ENCODE data around the gene PLXNA2.

DNA sequence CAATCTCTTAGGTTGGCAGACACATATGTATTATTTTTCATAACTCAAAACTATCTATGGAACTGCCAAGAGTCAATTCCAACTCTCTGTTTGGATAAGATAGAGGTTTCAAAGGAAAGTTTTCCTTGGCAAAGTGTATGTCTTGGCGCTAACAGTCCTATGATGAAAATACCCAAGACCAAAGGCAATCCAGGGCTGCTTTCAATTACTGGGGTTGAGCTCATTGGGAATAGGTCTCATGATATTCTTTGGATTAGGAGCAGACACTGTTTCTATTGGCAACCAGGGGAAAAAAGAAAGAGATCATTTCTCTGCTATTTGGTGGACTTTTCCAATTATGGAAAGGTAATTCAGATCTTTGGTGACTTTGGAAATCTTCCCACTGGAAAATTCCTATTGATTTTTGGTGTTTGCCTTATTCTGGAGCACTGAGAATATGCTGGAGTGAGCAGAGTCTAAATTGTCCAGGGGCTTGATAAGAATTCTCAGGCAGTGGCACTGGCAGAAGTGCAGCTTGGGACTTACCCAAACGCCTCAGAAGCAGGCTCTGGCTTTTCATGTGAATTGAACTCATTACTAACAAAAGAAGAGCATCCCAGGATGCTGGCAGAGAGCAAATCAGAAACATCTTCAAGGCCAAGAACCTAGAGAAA, 20.4 kb upstream of the PLXNA2 start:
- TF ChIP-seq GATA2 (CRISPR knock-in tag; IDR thresholded peaks at IDR 0.05), result no peak
- TF ChIP-seq, protein P1, sequence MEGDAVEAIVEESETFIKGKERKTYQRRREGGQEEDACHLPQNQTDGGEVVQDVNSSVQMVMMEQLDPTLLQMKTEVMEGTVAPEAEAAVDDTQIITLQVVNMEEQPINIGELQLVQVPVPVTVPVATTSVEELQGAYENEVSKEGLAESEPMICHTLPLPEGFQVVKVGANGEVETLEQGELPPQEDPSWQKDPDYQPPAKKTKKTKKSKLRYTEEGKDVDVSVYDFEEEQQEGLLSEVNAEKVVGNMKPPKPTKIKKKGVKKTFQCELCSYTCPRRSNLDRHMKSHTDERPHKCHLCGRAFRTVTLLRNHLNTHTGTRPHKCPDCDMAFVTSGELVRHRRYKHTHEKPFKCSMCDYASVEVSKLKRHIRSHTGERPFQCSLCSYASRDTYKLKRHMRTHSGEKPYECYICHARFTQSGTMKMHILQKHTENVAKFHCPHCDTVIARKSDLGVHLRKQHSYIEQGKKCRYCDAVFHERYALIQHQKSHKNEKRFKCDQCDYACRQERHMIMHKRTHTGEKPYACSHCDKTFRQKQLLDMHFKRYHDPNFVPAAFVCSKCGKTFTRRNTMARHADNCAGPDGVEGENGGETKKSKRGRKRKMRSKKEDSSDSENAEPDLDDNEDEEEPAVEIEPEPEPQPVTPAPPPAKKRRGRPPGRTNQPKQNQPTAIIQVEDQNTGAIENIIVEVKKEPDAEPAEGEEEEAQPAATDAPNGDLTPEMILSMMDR (IDR thresholded peaks at IDR 0.05), result no peak
- TF ChIP-seq, protein P2, sequence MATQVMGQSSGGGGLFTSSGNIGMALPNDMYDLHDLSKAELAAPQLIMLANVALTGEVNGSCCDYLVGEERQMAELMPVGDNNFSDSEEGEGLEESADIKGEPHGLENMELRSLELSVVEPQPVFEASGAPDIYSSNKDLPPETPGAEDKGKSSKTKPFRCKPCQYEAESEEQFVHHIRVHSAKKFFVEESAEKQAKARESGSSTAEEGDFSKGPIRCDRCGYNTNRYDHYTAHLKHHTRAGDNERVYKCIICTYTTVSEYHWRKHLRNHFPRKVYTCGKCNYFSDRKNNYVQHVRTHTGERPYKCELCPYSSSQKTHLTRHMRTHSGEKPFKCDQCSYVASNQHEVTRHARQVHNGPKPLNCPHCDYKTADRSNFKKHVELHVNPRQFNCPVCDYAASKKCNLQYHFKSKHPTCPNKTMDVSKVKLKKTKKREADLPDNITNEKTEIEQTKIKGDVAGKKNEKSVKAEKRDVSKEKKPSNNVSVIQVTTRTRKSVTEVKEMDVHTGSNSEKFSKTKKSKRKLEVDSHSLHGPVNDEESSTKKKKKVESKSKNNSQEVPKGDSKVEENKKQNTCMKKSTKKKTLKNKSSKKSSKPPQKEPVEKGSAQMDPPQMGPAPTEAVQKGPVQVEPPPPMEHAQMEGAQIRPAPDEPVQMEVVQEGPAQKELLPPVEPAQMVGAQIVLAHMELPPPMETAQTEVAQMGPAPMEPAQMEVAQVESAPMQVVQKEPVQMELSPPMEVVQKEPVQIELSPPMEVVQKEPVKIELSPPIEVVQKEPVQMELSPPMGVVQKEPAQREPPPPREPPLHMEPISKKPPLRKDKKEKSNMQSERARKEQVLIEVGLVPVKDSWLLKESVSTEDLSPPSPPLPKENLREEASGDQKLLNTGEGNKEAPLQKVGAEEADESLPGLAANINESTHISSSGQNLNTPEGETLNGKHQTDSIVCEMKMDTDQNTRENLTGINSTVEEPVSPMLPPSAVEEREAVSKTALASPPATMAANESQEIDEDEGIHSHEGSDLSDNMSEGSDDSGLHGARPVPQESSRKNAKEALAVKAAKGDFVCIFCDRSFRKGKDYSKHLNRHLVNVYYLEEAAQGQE (IDR thresholded peaks at IDR 0.05; ENCODE audit: low read depth, low read length), result no peak
- no peak for TF ChIP-seq EP300 (IDR thresholded peaks at IDR 0.05; ENCODE audit: borderline replicate concordance in 1 of 2, low read depth in 1 of 2, low read length in 1 of 2)
- no peak for TF ChIP-seq POLR2AphosphoS5 (IDR thresholded peaks at IDR 0.05; ENCODE audit: low read depth, low read length)
- TF ChIP-seq, protein P3, sequence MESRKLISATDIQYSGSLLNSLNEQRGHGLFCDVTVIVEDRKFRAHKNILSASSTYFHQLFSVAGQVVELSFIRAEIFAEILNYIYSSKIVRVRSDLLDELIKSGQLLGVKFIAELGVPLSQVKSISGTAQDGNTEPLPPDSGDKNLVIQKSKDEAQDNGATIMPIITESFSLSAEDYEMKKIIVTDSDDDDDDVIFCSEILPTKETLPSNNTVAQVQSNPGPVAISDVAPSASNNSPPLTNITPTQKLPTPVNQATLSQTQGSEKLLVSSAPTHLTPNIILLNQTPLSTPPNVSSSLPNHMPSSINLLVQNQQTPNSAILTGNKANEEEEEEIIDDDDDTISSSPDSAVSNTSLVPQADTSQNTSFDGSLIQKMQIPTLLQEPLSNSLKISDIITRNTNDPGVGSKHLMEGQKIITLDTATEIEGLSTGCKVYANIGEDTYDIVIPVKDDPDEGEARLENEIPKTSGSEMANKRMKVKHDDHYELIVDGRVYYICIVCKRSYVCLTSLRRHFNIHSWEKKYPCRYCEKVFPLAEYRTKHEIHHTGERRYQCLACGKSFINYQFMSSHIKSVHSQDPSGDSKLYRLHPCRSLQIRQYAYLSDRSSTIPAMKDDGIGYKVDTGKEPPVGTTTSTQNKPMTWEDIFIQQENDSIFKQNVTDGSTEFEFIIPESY (IDR thresholded peaks at IDR 0.05; ENCODE audit: borderline replicate concordance, low read depth), result no peak
- TF ChIP-seq FOXM1 (IDR thresholded peaks at IDR 0.05; ENCODE audit: low read depth), result no peak
- no peak for TF ChIP-seq EZH2phosphoT487 (IDR thresholded peaks at IDR 0.05; ENCODE audit: borderline replicate concordance, low read depth)
- TF ChIP-seq, protein P4, sequence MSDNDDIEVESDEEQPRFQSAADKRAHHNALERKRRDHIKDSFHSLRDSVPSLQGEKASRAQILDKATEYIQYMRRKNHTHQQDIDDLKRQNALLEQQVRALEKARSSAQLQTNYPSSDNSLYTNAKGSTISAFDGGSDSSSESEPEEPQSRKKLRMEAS (IDR thresholded peaks at IDR 0.05; ENCODE audit: low read depth), result no peak
- no peak for TF ChIP-seq NFIC (IDR thresholded peaks at IDR 0.05; ENCODE audit: borderline replicate concordance)
- no peak for TF ChIP-seq RXRA (IDR thresholded peaks at IDR 0.05; ENCODE audit: borderline replicate concordance, low read depth)
- TF ChIP-seq, protein P5, sequence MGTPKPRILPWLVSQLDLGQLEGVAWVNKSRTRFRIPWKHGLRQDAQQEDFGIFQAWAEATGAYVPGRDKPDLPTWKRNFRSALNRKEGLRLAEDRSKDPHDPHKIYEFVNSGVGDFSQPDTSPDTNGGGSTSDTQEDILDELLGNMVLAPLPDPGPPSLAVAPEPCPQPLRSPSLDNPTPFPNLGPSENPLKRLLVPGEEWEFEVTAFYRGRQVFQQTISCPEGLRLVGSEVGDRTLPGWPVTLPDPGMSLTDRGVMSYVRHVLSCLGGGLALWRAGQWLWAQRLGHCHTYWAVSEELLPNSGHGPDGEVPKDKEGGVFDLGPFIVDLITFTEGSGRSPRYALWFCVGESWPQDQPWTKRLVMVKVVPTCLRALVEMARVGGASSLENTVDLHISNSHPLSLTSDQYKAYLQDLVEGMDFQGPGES (IDR thresholded peaks at IDR 0.05; ENCODE audit: low read depth, low read length), result no peak
- TF ChIP-seq CHD2 (IDR thresholded peaks at IDR 0.05; ENCODE audit: low read length, partially characterized antibody), result no peak

All from SK-N-SH (cell line).